Pons (tissue), 1 donor: ENCODE data around the gene WBP11.
A peak's percentile ranks its signal among the peaks of the same experiment; 100 is the strongest.

Experiments
- DNase-seq: peaks from one replicate; pipeline ENCODE4 v3.0.0-alpha.2; 2016; ENCODE audit warnings: low spot score

WBP11 gene

DNA sequence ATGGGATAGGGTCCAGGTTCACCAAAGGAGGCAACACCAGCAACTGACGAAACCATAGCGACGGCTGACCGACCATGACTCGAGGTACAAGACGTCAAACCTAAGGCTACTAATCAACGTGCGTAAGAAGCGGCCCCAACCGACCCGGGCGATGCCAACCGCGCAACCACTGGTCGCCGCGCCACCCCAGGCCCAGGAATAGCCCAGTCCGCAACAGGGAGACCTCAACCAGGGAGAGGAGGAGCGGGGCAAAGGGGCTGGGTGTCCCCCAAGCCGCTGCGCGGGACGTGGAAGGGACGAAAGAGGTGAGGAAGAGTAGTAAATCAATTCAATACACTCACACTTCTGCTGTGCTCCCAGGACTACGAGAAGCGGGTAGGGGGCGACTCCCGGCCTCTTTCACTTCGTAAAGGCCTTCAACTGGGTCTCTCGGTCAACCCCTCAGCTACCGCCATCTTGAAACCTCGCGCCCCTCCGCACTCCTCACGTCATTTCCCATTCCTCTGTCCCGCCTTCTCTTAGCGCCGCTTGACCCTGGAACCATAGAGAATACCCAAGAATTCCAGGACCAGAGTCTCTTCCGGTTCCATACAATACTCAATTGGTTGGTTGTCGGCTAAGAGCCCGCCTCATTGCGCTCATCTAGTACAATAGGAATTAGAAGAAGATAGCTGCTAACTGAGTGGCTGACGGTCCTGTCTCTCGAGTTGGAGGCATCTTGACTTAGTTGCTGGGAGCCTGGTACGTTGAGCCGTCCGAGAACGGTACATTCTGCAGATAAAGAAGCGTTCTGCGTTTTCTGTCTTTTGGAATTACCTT is at the start of gene WBP11, which contains the start of gene C12orf60:
Gene WBP11 (minus strand): TSS at position 468 of the 819 bp plus-strand sequence. CDS start 2,095 bp downstream, outside the sequence.
Gene C12orf60 (plus strand): TSS at position 660 of the 819 bp plus-strand sequence. CDS start 19,266 bp downstream, outside the sequence.
- peak; percentile 100 for DNase-seq

DNA sequence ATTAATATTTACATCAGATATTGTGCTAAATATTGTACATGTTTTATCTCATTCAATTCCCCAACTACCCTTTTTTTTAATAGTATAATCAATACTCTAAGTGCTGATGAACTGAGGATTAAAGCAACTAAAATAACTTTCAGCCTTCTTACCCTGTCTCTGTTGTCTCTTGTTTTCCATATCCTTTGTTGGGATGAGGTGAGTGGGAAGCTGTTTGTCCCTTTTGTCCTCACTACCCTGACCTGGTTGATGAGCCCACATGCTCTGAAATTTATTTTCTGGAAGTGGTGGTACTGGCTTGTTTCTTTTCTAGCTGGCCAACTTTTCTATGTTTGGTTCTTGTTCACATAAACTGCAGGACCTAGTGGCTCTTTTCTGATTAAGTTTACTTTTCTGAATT is 49.6 kb upstream of the WBP11 start:
- no peak for DNase-seq

DNA sequence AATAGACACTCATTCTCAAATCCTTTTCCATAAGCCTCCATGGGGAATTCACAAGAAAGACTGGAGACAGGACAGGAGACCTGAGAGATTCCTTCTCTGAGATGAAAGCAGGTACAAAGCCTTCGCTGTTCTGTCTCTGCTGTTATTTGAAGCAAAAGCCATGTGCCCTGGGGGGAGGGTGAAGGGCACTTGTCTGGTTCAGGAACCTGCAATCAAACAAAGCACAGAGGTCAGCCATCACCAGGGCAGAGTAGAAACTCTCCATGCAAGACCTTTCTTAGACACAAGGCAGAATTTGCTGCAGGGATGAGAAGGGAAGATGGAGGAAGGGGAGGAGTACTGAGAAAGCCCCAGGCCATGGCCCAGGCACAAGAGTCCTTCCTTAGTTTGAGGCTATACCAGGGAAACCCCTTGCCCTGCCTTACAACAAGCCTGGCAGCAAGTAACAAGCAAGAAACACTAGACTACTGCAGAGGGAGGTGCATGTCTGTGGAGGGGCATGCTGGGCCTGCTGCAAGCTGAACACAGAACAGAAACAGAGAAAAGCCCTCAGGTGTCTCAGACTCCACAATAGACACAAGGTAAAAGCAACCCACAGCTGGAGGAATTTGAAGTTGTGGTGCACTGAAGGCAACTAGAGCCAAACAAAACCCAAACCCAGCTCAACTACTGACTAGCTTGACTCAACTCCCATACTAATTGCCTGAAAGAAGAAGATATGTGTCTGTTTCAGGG is 47.8 kb upstream of the WBP11 start:
- DNase-seq, result no peak

DNA sequence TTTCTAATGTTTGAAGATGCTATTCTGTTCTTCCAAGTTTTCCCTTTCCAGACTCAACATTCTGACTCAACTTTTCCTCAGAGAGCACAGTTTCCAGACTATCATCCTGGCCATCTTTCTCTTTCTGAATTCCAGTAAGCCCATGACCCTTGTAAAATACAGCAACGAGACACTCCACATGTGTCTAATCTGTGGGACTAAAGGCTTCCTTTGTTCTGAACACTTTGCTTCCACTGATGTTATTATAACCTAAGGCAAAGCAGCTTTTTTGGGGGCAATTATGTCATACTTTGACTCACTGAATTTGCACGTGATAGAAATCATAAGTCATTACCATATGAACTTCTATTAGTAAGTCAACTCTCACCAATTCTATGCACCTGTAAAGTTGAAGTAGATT is 46.4 kb upstream of the WBP11 start:
- no peak for DNase-seq

DNA sequence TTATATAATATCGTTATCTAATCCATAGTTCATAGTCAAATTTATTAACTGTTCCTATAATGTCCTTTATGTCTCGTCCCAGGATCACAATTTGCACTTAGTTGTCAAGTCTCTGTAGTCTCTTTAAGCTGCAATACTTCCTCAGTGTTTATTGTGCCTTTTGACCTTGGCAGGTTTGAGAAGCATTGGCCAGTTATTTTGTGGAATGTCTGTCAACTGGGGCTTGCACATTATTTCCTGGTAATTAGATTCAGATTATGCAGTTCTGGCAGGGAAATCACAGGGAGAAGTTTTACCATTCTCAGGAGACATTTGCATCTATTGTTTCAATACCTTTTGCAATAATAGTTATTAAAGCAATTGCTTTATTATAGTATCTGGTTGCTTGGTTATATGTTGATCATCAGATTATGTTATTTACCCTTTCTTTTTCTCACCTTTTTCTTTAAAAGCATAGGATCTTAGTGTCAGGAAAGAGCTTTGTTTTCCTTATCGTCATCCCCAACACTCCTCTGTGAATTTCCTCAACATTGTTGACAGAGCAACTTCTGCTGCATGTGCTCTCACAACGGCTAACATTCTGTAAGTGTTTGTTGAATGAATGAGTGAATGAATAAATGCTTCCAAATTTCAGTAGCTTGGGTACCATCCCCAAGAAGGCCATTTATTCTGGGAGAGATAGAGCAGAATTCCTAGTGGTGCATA is 43.8 kb upstream of the WBP11 start:
- no peak for DNase-seq

DNA sequence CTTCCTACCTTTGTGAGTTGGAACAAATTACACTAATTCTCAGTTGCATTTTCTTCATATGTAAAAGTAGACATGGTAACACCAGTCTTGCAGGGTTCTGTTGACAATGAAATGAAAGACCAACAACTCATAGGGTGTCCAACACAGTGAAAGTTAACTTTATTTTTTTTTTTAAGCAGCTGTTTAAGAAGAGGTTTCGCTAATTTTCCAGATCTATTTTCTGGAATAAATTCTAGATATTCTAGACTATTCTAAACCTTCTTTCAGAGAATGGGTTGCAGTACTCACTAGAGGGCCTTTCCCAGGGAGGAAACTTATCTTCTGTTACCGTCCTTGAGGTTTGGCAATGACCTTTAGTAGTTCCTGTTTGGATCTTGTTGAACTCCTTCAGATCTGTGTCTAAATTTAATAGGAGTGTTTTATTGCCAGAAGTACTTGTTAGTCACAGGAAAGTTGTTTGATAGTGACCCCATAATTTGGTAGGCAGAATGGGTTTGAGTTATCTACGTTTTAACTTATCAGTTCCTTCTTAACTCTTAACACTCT is 42.8 kb upstream of the WBP11 start:
- DNase-seq, result no peak

DNA sequence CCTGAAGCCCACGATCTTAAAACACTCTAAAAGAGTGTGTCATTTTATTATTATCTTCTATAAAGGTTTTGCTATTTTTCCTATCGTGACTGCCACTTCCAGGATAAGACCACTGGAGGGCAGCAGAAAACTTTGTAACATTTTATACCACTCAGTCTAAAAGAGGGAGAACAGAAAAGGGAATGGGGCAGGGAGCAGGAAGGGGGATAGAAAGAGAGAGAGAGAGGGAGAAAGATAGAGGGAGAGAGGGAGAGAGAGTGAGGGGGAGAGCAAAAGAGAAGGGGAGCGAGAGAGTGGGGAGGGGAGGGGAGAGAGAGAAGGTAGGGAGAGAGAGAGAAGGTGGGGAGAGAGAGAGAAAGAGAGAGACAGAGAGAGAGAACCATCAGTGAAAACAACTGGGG is 42.1 kb upstream of the WBP11 start:
- DNase-seq, result peak; percentile 83

DNA sequence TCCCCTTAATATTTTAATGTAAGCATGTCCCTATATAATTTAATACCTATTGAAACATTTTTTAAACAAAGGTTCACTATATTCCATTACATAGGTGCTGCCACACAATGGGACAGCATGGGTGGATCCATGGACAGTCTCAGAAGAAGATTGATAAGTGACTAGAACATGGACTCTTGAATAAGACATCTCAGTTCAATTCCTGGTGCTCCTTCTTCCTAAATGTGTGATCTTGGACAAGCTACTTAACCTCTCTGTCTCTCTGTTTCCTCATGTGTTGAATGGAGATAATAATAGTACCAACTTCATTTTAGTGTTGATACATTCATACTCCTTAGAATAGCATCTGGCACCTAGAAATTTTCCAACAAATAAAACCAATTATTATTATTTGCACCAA is 41.1 kb upstream of the WBP11 start:
- DNase-seq, result no peak

DNA sequence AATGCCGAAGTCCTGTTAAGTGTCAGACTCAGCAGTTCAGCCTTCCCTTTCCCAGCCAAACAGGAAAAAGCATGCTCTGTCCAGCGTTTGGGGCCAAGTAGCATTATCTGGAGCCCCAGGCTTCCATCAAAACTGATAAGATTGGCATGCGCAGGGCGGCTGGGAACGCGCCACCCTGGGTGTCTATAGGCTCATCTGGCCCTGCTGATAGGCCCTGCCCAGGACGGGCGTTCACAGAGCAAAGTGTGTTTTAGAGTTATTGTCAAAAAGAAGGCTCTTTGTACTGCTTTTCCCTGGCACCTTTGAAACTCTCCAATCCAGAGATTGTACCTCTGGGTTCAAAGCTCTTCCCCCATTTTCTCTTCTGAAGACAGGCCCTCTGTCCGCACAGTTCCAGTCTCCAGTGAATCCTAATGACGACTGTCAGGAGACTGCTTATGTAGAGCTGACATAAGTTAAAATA is 40.2 kb upstream of the WBP11 start, which contains the start of gene ART4:
Gene ART4 (minus strand): TSS at position 102 of the 463 bp plus-strand sequence. CDS start 413 bp downstream, outside the sequence.
- no peak for DNase-seq

DNA sequence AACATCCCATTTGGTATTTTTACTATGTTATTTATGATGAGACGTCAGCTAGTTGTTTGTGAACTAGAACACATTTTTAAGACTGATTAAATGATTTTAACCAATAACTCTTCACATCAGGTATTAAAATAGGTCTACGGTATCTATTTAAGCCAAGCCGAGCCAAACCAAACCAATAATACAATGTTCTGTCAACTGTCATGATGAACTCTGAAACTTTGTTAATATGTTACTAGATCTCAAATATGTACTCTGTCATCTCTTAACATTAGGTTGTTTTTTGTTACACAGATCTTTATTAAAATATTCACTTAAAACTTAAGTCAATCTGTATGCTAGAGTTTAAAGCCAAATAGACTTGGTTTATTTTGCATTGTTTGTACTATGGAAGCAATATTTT is 39.0 kb upstream of the WBP11 start:
- DNase-seq, result no peak

DNA sequence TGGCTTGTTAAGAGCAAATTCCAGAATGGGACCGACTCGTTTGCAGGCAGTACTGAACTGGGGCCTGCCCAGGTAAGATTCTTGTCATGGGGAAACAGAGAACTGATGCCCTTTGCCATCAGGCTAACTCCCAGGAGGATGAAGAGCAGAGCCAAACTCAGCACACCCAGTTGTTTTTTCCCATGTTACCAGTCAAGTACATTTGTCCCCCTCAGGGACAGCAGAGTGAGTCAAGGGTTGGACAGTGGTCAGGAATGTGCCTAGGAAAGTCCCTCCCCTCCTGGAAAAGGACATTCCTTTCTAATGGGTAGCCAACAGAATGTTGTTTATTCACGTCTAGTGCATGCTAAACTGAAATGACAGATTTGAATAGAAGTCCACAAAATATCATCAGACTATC is 38.5 kb upstream of the WBP11 start:
- DNase-seq, result no peak

DNA sequence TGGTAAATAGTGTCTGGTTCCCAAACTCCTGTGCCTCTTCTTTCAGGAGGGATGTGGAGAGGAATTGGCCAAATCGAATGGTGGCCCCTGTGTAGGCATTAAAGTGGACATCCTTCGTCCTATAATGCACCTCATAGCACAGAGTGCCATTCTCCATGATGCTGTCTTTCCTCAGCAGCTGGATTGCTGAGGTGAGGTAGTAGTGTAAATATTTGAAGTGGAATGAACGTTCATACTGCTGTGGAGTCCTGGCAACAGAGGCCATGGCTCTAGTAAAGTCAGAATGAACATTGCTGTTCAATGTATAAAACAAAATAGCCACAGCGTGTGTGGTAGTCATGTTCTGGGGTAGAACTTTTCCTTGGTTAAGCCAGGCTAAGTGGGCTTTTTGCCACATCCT is 37.3 kb upstream of the WBP11 start:
- DNase-seq, result no peak

DNA sequence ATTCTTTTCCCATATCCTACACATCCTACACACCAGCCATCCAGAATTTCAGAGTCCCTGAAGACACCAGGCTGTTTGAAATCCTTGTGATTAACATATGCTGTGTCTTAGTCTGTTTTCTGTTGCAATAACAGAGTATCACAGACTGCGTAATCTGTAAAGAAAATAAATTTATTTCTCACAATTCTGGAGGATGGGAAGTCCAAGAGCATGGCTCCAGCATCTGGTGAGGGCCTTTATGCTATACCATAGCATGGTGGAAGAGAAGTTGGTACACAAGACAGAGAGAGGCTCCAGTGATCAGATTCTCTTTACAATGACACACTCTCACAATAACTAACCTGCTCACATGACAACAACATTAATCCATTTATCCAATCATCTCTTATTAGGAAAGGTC is 36.0 kb upstream of the WBP11 start:
- DNase-seq, result no peak

DNA sequence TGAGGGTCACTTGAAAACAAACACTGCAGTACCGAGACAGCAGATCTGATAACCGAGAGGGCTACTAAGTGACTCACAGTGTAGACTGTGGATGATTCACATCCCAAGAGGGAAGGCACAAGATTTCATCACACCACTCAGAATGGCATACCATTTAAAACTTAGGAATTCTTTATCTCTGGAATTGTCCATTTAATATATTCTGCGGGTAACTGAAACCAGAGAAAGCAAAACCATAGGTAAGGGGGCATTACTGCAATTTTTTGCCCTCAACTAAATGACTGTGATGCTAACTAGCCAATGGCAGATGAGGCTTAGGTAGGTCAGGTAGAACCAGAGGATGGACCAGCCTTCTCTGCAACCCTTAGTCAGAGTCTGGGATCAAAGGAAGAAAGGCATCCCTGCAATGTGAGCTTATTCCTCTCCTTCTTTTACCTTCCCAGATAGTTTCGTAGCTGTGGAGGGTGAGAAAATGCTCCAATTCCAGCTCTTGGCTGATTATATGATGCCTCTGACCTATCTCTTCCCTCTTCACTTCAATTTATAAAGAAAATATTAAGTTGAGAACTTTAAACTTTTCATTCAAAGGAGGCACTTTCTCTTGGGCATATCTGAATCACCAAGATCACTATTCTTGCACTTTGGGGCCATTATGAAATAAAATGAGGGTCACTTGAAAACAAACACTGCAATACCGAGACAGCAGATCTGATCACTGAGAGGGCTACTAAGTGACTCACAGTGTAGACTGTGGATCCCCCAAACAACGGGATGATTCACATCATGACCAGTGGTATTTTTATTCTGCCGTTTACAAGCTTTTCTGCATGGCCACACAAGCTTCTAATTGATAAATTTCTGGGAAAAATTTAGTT is 33.3 kb upstream of the WBP11 start:
- no peak for DNase-seq

DNA sequence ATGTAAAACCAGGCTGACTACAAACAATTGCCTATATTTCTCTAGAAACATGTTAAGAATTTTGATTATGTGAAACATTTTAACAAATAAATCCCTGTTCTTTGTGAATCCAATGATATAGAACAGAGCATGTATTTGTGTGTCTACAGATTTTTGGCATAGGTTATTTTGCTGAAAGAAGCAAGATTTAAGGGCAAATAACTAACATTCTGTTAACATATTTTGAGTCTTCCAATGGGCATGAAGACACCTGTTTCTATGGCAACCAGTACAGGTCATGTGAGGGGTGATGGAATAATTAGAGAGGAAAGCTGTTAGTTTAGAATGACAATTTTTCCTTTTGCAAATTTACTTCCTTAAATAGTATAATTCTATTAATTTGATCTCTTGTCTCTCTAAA is 31.2 kb upstream of the WBP11 start:
- peak; percentile 46 for DNase-seq

DNA sequence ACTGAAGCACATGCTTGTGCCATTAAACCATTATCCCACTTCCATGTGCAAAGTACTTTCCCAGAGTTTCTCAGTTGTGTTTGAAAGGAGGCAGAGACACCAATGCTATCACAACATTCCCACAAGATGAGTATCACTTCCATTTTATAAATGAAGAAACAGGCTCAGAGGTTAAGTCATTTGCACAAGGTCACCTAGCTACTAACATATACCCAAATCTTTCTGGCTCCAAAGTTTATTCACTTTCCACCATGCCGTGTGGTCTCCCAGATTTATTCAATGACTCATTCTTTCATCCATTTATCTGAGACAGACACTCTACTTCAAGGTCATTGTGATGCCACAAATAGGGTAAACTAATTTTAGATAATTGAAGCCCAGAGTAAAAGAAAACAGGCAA is 30.7 kb upstream of the WBP11 start:
- DNase-seq, result no peak

DNA sequence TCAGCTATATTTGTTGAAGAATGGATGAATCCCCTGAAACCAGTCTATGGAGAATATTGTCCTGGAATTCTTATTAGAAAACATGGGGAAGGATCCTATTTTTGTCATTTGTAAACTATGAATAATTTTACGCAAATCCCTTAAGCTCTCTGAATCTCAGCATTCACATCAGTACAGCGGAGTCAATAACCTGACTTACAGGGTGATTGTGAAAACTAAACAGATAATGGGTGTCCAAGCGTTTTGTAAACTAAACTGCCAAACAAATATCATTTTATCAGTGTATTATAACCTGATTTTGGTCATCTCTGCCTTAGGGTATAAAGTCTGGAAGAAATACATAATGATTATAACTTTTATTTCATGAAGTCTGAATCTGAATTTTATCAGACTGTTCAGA is 30.1 kb upstream of the WBP11 start:
- no peak for DNase-seq

DNA sequence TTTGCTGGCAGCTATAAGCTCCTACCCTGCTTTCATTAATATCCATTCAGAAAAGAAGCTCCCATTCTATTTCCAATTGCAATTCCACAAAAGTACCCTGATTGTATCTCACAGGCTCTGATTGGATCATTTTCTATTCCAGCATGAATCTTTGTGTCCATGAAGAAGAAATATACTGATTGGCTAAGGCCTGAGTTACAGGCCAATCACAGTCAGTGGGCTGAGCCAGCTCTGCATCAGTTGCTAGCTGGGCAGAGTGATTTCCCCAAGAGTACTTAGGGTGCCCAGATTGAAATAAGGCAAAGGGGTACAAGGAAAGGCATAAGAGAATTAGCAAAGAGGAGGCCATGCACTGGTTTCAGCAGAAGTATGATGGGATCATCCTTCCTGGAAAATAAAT is 25.6 kb upstream of the WBP11 start:
- DNase-seq, result peak; percentile 60

DNA sequence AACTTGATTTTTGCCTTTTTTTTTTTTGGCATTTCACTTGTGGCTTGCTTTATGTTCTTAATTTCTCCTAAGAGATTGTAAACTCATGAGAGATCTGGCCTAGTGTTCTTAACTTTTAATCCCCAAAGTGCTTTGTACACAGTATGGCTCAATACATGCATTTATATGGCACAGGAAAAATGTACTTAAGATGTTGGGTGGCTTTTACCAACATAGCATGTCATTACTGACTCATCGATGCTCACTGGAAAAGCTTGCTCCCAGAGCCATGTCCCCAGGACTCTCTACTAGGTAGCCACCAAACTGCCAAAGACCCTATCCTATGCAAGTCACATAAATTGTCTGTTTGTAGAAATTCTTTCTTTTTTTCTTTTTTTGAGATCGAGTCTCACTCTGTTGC is 23.8 kb upstream of the WBP11 start:
- no peak for DNase-seq

DNA sequence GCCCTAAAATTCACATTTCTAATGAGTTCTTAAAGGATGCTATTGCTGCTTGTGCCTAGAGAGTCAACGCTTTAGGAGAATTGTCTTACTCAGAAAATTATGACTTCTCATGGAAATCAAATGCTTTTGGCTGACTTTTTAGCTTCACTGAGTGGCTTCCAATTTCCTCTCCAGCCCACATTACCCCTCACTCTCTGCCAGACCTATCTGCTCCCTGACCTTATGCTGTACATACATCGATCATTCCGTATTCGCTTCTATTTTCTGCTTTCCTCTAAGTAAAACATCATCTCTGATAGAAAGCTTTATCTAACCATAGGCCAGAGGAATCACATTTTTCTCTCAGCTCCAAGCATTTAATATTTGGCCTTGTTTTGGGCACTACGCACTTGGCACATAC is 23.2 kb upstream of the WBP11 start:
- DNase-seq, result no peak

DNA sequence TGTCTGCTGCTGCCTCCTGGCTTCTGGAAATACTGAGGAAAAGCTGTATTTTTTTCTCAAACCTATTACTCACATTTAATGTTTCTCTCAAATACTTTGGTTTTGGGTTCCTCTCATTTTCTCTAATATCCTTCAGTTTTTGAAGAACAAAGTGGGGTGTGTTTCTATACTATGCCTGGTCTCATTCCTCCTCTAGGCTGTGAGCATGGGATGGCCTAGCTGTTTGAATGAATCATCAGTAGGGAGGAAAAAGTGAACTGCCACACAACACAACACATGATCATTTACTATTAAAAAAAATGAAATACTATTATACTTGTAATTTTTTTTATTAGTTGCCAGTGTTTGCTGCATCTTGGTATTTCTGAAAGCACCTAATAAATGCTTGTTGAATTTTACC is 22.0 kb upstream of the WBP11 start:
- DNase-seq, result no peak
